OCI-LY3 (cell line): ENCODE data around the gene ZNF385A.

ENCODE experiments used
- CTCF ChIP-seq: fragments of 200-600, 300-600 bp; sonication (generic); IDR thresholded peaks from 2 replicates; pipeline ENCODE4 v1.5.1; 2014; ENCODE audit warnings: antibody characterized with exemption, low read length, low read depth
- EZH2phosphoT487 ChIP-seq: fragments of 200-600 bp; shearing (Covaris generic); IDR thresholded peaks from 2 replicates; pipeline ENCODE4 v1.6.1; 2018; ENCODE audit warnings: antibody characterized with exemption, mixed run types, low read depth

- TF ChIP-seq CTCF (no peak), EZH2phosphoT487 (no peak)
Observed at GRCh38 chr12:54394986-54395385, 10.5 kb upstream of the ZNF385A start.
